Esophagus muscularis mucosa (tissue), 4 donors: ENCODE data around the gene EVPL. TPM values are rescaled to one million over a fixed set of nuclear protein-coding genes. Genes with fewer than 3 reads are reported as not detected.
"Not testable (repeated sequence)": the region's sequence is repeated elsewhere in the genome, so short reads cannot be mapped to it uniquely, and the experiment has no call there.

ENCODE experiments used
- DNase-seq: peaks from one replicate; pipeline ENCODE4 v3.0.0-alpha.2; 2017; ENCODE audit errors: extremely low spot score
- H3K27ac ChIP-seq, 4 donors: fragments of 200-600 bp; sonication (generic); replicated peaks in 1 of 4; 1 replicate in 3 of 4; 2 replicates in 1 of 4; pipeline ENCODE4 v1.5.1; 2016 to 2019; ENCODE audit warnings: mild to moderate bottlenecking in 1 of 4
- H3K27me3 ChIP-seq, 4 donors: fragments of 200-600 bp; sonication (generic); one replicate each; pipeline versions ENCODE4 v1.5.1 to v1.6.0; 2016 to 2019
- H3K36me3 ChIP-seq, 4 donors: fragments of 200-600 bp; sonication (generic); one replicate each; pipeline ENCODE4 v1.5.1; 2016 to 2019
- H3K4me1 ChIP-seq, 4 donors: fragments of 200-600 bp; sonication (generic); one replicate each; pipeline ENCODE4 v1.5.1; 2016 to 2019
- H3K4me3 ChIP-seq, 4 donors: fragments of 200-600 bp; sonication (generic); 1 replicate in 2 of 4; 2 replicates in 2 of 4; pipeline ENCODE4 v1.5.1; 2016 to 2019; ENCODE audit warnings: mild to moderate bottlenecking in 4 of 4, moderate library complexity in 1 of 4
- H3K9me3 ChIP-seq, 4 donors: fragments of 200-600 bp; sonication (generic); 1 replicate in 3 of 4; 2 replicates in 1 of 4; pipeline ENCODE4 v1.5.1; 2016 to 2019
- CTCF ChIP-seq, 3 experiments: fragments of 200-600 bp in 2 of 3; fragments of 450-650 bp in 1 of 3; sonication (generic) in 2 of 3; IDR thresholded peaks; one replicate each; pipeline ENCODE4 v1.5.1; 2017 to 2019; ENCODE audit warnings: antibody characterized with exemption in 3 of 3, mild to moderate bottlenecking in 2 of 3, moderate library complexity in 1 of 3
- EP300 ChIP-seq: sonication (generic); formaldehyde crosslinking; IDR thresholded peaks from one replicate; pipeline ENCODE4 v1.6.1; 2017; ENCODE audit warnings: antibody characterized with exemption
- POLR2A ChIP-seq: fragments of 450-650 bp; IDR thresholded peaks from one replicate; pipeline ENCODE4 v1.6.1; 2017; ENCODE audit warnings: antibody characterized with exemption, moderate library complexity, mild to moderate bottlenecking, low read depth
- POLR2AphosphoS5 ChIP-seq, 2 donors: sonication (generic); formaldehyde crosslinking; IDR thresholded peaks; one replicate each; pipeline ENCODE4 v1.6.1; 2017; ENCODE audit warnings: antibody characterized with exemption in 2 of 2
- WGBS: methylation state at CpG from one replicate; pipeline ENCODE4 v1.1.5; 2018; 5-methylcytosine and 5-hydroxymethylcytosine counted together
- intact Hi-C: fragments of 100-400 bp; cut with DNase I; formaldehyde crosslinking; loops from one replicate; pipeline ENCODE4 v1.15.1; 2023
- total RNA-seq, 4 donors: library from RNA; depleted of rRNA; stranded (reverse); fragments of >200 nt; gene quantifications; one replicate each; pipeline versions ENCODE4 v1.1.0 to v1.2.1, GENCODE V29; 2016

EVPL gene
- total RNA-seq, 4 donors from 2014 or later, result 0.19 to 2.1 (median 1.1) TPM

- 53% methylated on average over 9 of the region's 9 CpGs for WGBS
Measured at GRCh38 chr17:75976175-75976848, 50.8 kb downstream of the EVPL start.

GRCh38 chr17:75975757-75976174, 51.3 kb downstream of the EVPL start:
- intact Hi-C loops, result loop anchor here (5.0 kb wide), 1 partner anchor 68 kb away; no protein-coding TSS in a partner anchor
- Histone ChIP-seq H3K36me3 (peaks cover 0 to 37% (median 13%) of the 10 kb centered on the region in 4 donors), H3K27ac (peak overlapping the region in 1 of 4 donors; percentile 5), H3K27me3 (no peaks in the 10 kb centered on the region), H3K9me3 (no peaks in the 10 kb centered on the region), H3K4me1 (peaks cover 38 to 46% (median 43%) of the 10 kb centered on the region in 4 donors), H3K4me3 (no peak overlapping the region)
- 84% methylated on average over 5 of the region's 5 CpGs for WGBS
- TF ChIP-seq POLR2AphosphoS5 (IDR thresholded peaks at IDR 0.05) (no peak), EP300 (no peak), POLR2A (no peak), CTCF (IDR thresholded peaks at IDR 0.05) (no peak)
- DNase-seq, result no peak

More at GRCh38 chr17:75976175-75976848, 50.8 kb downstream of the EVPL start:
- Histone ChIP-seq H3K4me1 (peaks cover 39 to 46% (median 43%) of the 10 kb centered on the region in 4 donors), H3K4me3 (no peak overlapping the region), H3K27me3 (no peaks in the 10 kb centered on the region), H3K27ac (peak overlapping the region in 1 of 4 donors; percentile 5), H3K9me3 (no peaks in the 10 kb centered on the region), H3K36me3 (peaks cover 0 to 32% (median 11%) of the 10 kb centered on the region in 4 donors)
- intact Hi-C loops, result loop anchor here (5.0 kb wide), 1 partner anchor 69 kb away; no protein-coding TSS in a partner anchor
- DNase-seq, result no peak
- TF ChIP-seq POLR2AphosphoS5 (IDR thresholded peaks at IDR 0.05), result no peak
- no peak for TF ChIP-seq CTCF (IDR thresholded peaks at IDR 0.05)
- no peak for TF ChIP-seq EP300
- TF ChIP-seq POLR2A, result no peak

DNA sequence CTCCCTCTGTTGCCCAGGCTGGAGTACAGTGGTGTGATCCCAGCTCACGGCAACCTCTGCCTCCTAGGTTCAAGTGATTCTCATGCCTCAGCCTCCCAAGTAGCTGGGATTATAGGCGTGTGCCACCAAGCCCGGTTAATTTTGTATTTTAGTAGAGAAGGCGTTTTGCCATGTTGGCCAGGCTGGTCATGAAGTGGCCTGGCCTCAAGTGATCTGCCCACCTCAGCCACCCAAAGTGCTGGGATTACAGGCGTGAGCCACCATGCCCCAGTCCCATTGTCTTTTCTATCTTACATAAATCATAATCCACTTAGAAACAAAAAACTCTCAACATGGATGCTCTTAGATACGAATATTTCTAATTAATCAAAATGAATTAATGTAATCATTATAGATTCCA, 51.9 kb downstream of the EVPL start:
- Histone ChIP-seq H3K4me1 (peaks cover 32 to 40% (median 38%) of the 10 kb centered on the region in 4 donors), H3K36me3 (peaks cover 0 to 43% (median 13%) of the 10 kb centered on the region in 4 donors)
- intact Hi-C loops, result loop anchor here (5.0 kb wide), 1 partner anchor 68 kb away; no protein-coding TSS in a partner anchor
- not testable (repeated sequence) for DNase-seq, H3K9me3 ChIP-seq, H3K27ac ChIP-seq, H3K4me3 ChIP-seq, H3K27me3 ChIP-seq
- 95% methylated on average over 6 of the region's 6 CpGs for WGBS

GRCh38 chr17:75970626-75971025, 56.5 kb downstream of the EVPL start:
- intact Hi-C loops, result no loop called here
- Histone ChIP-seq H3K27me3 (no peaks in the 10 kb centered on the region), H3K9me3 (no peaks in the 10 kb centered on the region), H3K4me3 (no peak overlapping the region), H3K27ac (no peak overlapping the region), H3K4me1 (peaks cover 4 to 12% (median 8%) of the 10 kb centered on the region in 4 donors), H3K36me3 (peaks cover 0 to 55% (median 13%) of the 10 kb centered on the region in 4 donors)
- DNase-seq, result no peak
- WGBS, result 85% methylated on average over 7 of the region's 7 CpGs
- TF ChIP-seq CTCF (IDR thresholded peaks at IDR 0.05), result no peak
- no peak for TF ChIP-seq EP300
- TF ChIP-seq POLR2A, result no peak
- no peak for TF ChIP-seq POLR2AphosphoS5 (IDR thresholded peaks at IDR 0.05)

- Histone ChIP-seq H3K4me1 (peaks cover 0 to 10% (median 2%) of the 10 kb centered on the region in 4 donors), H3K36me3 (peaks cover 0 to 52% (median 13%) of the 10 kb centered on the region in 4 donors), H3K4me3 (no peak overlapping the region), H3K27ac (no peak overlapping the region), H3K9me3 (no peaks in the 10 kb centered on the region), H3K27me3 (no peaks in the 10 kb centered on the region)
- no peak for DNase-seq
- WGBS, result 57% methylated on average over 4 of the region's 4 CpGs
- intact Hi-C loops, result no loop called here
- TF ChIP-seq CTCF (IDR thresholded peaks at IDR 0.05) (no peak), POLR2A (no peak), POLR2AphosphoS5 (IDR thresholded peaks at IDR 0.05) (no peak), EP300 (no peak)
Measured at GRCh38 chr17:75970011-75970523, 57.0 kb downstream of the EVPL start.

DNA sequence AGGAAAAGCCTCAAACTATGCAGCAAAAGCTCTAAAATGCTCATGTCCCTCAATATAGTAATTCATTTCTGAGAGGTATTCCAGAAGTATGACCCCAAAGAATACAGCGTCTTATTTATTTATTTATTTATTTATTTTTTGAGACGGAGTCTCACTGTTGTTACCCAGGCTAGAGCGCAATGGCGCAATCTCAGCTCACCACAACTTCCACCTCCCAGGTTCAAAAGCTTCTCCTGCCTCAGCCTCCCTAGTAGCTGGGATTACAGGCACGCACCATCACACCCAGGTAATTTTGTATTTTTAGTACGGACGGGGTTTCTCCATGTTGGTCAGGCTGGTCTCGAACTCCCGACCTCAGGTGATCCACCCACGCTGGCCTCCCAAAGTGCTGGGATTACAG, 58.1 kb downstream of the EVPL start:
- H3K4me3 ChIP-seq, DNase-seq, intact Hi-C loops, H3K27me3 ChIP-seq, H3K27ac ChIP-seq, H3K9me3 ChIP-seq, H3K4me1 ChIP-seq: not testable (repeated sequence)
- WGBS, result 93% methylated on average over 10 of the region's 10 CpGs
- peaks cover 0 to 49% (median 13%) of the 10 kb centered on the region in 4 donors for H3K36me3 ChIP-seq
